BLaER1 treated with 17β-estradiol and CSF1 and Interleukin-3, amounts not matched to agents 10 nM and 100 nM (cell line): ENCODE measurements around the gene SLC22A16.
A peak's percentile ranks its signal among the peaks of the same experiment; 100 is the strongest.

ENCODE experiments used
- H3K27ac ChIP-seq, 11 experiments: shearing (Covaris generic); formaldehyde crosslinking; 2 replicates each; pipeline ENCODE4 v1.8.1; 2022
- H3K27me3 ChIP-seq, 11 experiments: shearing (Covaris generic); formaldehyde crosslinking; 2 replicates each; pipeline ENCODE4 v1.8.1; 2022
- H3K36me3 ChIP-seq, 11 experiments: shearing (Covaris generic); formaldehyde crosslinking; 2 replicates each; pipeline ENCODE4 v1.8.1; 2022
- H3K4me1 ChIP-seq, 10 experiments: shearing (Covaris generic); formaldehyde crosslinking; 2 replicates each; pipeline ENCODE4 v1.8.1; 2022
- H3K4me2 ChIP-seq, 11 experiments: shearing (Covaris generic); formaldehyde crosslinking; 2 replicates each; pipeline ENCODE4 v1.8.1; 2022
- H3K4me3 ChIP-seq, 10 experiments: shearing (Covaris generic); formaldehyde crosslinking; 2 replicates each; pipeline ENCODE4 v1.8.1; 2022
- H3K9ac ChIP-seq, 11 experiments: shearing (Covaris generic); formaldehyde crosslinking; 2 replicates each; pipeline ENCODE4 v1.8.1; 2022
- H3K9me3 ChIP-seq, 11 experiments: shearing (Covaris generic); formaldehyde crosslinking; replicated peaks in 1 of 11; 2 replicates each; pipeline ENCODE4 v1.8.1; 2022
- H4K20me1 ChIP-seq, 11 experiments: shearing (Covaris generic); formaldehyde crosslinking; 2 replicates each; pipeline ENCODE4 v1.8.1; 2022
- Cebpa-rat ChIP-seq, 11 experiments: shearing (Covaris generic); IDR thresholded peaks; 2 replicates each; pipeline ENCODE4 v1.8.1; 2022

SLC22A16 gene

DNA sequence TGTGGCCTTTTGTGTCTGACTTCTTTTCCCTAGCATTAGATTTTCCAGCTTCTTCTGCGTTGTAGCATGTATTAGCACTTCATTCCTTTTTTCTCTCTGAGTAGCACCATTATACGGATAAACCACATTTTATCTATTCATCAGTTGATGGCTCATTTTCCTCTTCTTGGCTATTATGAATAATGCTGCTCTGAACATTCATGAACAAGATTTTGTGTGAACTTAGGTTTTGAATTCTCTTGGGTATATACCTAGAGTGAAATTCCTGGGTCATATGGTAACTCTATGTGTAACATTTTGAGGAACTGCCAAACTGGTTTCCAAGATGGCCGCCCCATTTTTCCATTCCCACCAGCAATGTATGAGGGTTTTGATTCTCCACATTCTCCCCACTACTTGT lies 28.7 kb downstream of the SLC22A16 start:
- H3K27ac ChIP-seq = peak overlapping the region in 6 of 11 experiments; percentile 57 to 83 (median 67); a peak in 12 of 22 replicates
- H3K9ac ChIP-seq = no peak overlapping the region
- no peak for TF ChIP-seq Cebpa-rat (IDR thresholded peaks at IDR 0.05)
- H3K9me3 ChIP-seq = peaks cover 0 to 32% (median 11%) of the 10 kb centered on the region in 11 experiments; a peak in 14 of 22 replicates
- H3K4me1 ChIP-seq = peaks cover 24 to 55% (median 47%) of the 10 kb centered on the region in 10 experiments
- H3K36me3 ChIP-seq = peaks cover 0 to 48% (median 29%) of the 10 kb centered on the region in 11 experiments; a peak in 16 of 22 replicates
- H3K4me3 ChIP-seq = peak overlapping the region in 3 of 10 experiments; percentile 11 to 35 (median 26); a peak in 1 of 20 replicates
- H3K4me2 ChIP-seq = peak overlapping the region in 9 of 11 experiments; percentile 69 to 93 (median 85); a peak in 18 of 22 replicates
- no peaks in the 10 kb centered on the region for H4K20me1 ChIP-seq
- no peaks in the 10 kb centered on the region for H3K27me3 ChIP-seq

- H3K9me3 ChIP-seq = peaks cover under 1 to 43% (median 19%) of the 10 kb centered on the region in 11 experiments; a peak in 18 of 22 replicates
- H3K4me1 ChIP-seq = peaks cover 24 to 49% (median 43%) of the 10 kb centered on the region in 10 experiments
- no peaks in the 10 kb centered on the region for H3K27me3 ChIP-seq
- peak overlapping the region in 1 of 11 experiments; percentile 83; a peak in 1 of 22 replicates for H3K27ac ChIP-seq
- H3K36me3 ChIP-seq = peaks cover 12 to 56% (median 42%) of the 10 kb centered on the region in 11 experiments
- H3K4me3 ChIP-seq = no peak overlapping the region
- peak overlapping the region in 5 of 11 experiments; percentile 2 to 93 (median 82); a peak in 9 of 22 replicates for H3K4me2 ChIP-seq
- no peaks in the 10 kb centered on the region for H4K20me1 ChIP-seq
- no peak for TF ChIP-seq Cebpa-rat (IDR thresholded peaks at IDR 0.05)
- H3K9ac ChIP-seq = no peak overlapping the region
Observed at GRCh38 chr6:110446405-110446804, 30.0 kb downstream of the SLC22A16 start.

DNA sequence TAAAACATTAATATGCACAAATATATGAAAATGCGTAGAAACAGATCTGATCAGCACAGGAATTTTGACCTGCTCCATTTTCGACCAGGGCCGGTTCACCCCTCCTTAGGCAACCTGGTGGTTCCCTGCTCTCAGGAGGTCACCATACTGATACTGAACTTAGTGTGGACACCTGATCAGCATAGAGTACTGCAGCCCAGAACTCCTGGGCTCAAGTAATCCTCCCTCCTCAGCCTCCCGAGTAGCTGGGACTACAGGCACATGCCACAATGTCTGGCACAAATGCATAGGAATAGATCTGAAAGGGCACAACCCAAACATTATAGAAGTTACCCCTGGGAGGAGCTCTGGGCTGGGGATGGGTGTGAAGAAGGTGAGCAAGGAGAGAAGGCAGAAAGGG lies 36.4 kb downstream of the SLC22A16 start:
- peaks cover 8 to 30% (median 19%) of the 10 kb centered on the region in 11 experiments; a peak in 17 of 22 replicates for H3K9me3 ChIP-seq
- H3K36me3 ChIP-seq = peaks cover 14 to 52% (median 45%) of the 10 kb centered on the region in 11 experiments
- no peak overlapping the region for H3K9ac ChIP-seq
- H3K4me1 ChIP-seq = peaks cover 0 to 24% (median 16%) of the 10 kb centered on the region in 10 experiments; a peak in 17 of 20 replicates
- H3K27me3 ChIP-seq = no peaks in the 10 kb centered on the region
- H3K4me2 ChIP-seq = peak overlapping the region in 4 of 11 experiments; percentile 13 to 90 (median 50); a peak in 6 of 22 replicates
- no peak for TF ChIP-seq Cebpa-rat (IDR thresholded peaks at IDR 0.05)
- H3K4me3 ChIP-seq = no peak overlapping the region
- H3K27ac ChIP-seq = no peak overlapping the region
- H4K20me1 ChIP-seq = no peaks in the 10 kb centered on the region

DNA sequence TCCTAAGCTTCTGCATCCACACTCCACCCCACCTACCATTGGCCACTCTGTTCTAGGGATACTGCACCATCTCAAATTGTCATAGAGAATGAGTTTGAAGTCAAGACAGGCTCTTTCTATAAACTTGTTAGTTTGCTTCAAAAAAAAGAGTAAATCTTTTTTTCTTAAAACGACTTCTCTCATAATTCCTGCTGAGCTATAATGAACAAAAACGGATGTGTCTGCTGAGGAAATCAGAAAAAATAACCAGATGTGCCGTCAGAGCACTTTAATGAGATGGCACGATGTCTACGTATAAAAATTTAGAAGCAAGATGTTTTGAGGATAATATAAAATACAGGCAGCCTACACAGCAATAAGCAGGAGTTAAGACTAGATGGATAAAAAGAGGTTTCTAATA lies 37.1 kb downstream of the SLC22A16 start:
- Histone ChIP-seq H3K9ac (no peak overlapping the region), H3K4me1 (peaks cover 0 to 24% (median 16%) of the 10 kb centered on the region in 10 experiments; a peak in 16 of 20 replicates), H4K20me1 (no peaks in the 10 kb centered on the region), H3K4me3 (no peak overlapping the region), H3K4me2 (peak overlapping the region in 8 of 11 experiments; percentile 49 to 90 (median 64); a peak in 16 of 22 replicates), H3K27ac (no peak overlapping the region), H3K27me3 (no peaks in the 10 kb centered on the region), H3K9me3 (peaks cover 9 to 30% (median 21%) of the 10 kb centered on the region in 11 experiments; a peak in 17 of 22 replicates), H3K36me3 (peaks cover 14 to 54% (median 45%) of the 10 kb centered on the region in 11 experiments)
- no peak for TF ChIP-seq Cebpa-rat (IDR thresholded peaks at IDR 0.05)

DNA sequence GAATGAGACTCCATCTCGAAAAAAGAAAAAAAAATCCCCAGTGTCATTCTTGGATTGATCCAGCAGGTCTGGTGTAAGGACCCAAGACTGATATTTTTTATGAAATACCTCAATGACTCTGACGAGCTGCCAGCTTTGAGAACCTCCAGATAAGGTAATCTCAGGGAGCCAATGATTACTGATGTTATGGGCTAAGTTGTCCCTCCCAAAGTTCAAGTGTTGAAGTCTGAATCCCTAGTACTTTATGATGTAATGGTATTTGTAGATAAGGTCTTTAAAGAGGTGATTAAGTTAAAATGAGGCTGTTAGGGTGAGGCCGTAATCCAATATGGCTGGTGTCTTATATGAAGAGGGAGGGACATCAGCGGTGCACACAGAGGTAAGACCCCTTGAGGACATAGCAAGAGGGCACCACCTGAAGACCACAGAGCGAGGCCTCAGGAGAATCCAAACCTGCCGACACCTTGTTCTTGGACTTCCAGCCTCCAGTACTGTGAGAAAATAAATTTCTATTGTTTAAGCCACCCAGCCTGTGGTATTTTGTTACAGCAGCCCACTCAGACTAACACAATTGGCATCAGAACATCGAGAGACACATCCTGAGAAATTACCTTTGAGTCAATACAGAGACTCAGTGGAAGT lies 41.3 kb downstream of the SLC22A16 start:
- Histone ChIP-seq H3K27me3 (no peaks in the 10 kb centered on the region), H3K27ac (no peak overlapping the region), H3K9me3 (peaks cover 0 to 13% (median 6%) of the 10 kb centered on the region in 11 experiments; a peak in 2 of 22 replicates), H3K4me2 (no peak overlapping the region), H3K4me1 (peaks cover 12 to 39% (median 32%) of the 10 kb centered on the region in 10 experiments), H3K36me3 (peaks cover 0 to 45% (median 24%) of the 10 kb centered on the region in 11 experiments; a peak in 17 of 22 replicates), H3K4me3 (no peak overlapping the region), H3K9ac (no peak overlapping the region), H4K20me1 (no peaks in the 10 kb centered on the region)
- TF ChIP-seq Cebpa-rat (IDR thresholded peaks at IDR 0.05) = no peak

DNA sequence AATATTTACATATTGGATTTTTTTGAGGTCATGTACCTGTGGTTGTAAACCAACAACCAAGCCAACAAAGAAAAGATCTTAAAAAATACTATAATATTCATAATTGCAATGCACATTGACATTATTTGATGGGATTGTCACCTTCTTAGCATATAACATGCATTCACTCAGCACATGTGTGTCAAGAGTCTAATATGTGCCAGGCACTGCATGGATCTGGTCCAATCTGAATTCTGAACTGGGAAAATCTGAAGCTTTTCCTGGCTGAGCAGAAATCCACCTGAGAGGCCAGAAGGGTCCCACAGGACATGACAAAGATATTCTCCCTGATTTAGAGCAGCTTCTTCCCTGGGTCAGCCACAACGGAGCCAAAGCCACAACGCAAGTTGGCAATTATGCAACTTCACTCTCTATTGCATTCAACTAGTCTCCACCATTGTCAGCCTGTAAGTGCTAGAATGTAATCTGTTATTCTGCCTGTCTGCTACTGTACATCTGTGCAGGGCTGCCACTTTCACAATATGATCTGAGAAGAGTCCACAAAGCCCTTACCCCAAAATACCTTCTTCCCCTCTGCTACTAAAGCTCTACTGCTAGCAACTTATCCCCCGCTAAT lies 44.0 kb downstream of the SLC22A16 start:
- Histone ChIP-seq H3K9ac (no peak overlapping the region), H3K27ac (0 out of 22 replicates have a peak overlapping the region, but pooled peaks of 2 of the 11 experiments have one; percentile 20 to 21), H4K20me1 (no peaks in the 10 kb centered on the region), H3K27me3 (no peaks in the 10 kb centered on the region), H3K4me2 (peak overlapping the region; percentile 18 to 68 (median 58); a peak in 20 of 22 replicates), H3K4me1 (peaks cover 12 to 29% (median 23%) of the 10 kb centered on the region in 10 experiments), H3K4me3 (no peak overlapping the region), H3K36me3 (peaks cover 0 to 54% (median 25%) of the 10 kb centered on the region in 11 experiments; a peak in 16 of 22 replicates), H3K9me3 (peaks cover 0 to 12% (median 6%) of the 10 kb centered on the region in 11 experiments; a peak in 1 of 22 replicates)
- TF ChIP-seq Cebpa-rat (IDR thresholded peaks at IDR 0.05) = 0 out of 22 replicates have a peak, but pooled peaks of 3 of the 11 experiments have one; percentile 15 to 30 (median 18)

- H3K36me3 ChIP-seq = peaks cover 0 to 44% (median 21%) of the 10 kb centered on the region in 11 experiments; a peak in 16 of 22 replicates
- no peak overlapping the region for H3K4me2 ChIP-seq
- H3K9me3 ChIP-seq = peaks cover 0 to 9% (median 6%) of the 10 kb centered on the region in 11 experiments; a peak in 1 of 22 replicates
- peaks cover 12 to 37% (median 32%) of the 10 kb centered on the region in 10 experiments for H3K4me1 ChIP-seq
- H3K27ac ChIP-seq = no peak overlapping the region
- no peak overlapping the region for H3K9ac ChIP-seq
- H3K4me3 ChIP-seq = no peak overlapping the region
- no peaks in the 10 kb centered on the region for H4K20me1 ChIP-seq
- TF ChIP-seq Cebpa-rat (IDR thresholded peaks at IDR 0.05) = no peak
- no peaks in the 10 kb centered on the region for H3K27me3 ChIP-seq
Observed at GRCh38 chr6:110430741-110431140, 45.7 kb downstream of the SLC22A16 start.

GRCh38 chr6:110430236-110430635 lies 46.2 kb downstream of the SLC22A16 start:
- no peak overlapping the region for H3K4me3 ChIP-seq
- H4K20me1 ChIP-seq = no peaks in the 10 kb centered on the region
- no peaks in the 10 kb centered on the region for H3K27me3 ChIP-seq
- H3K36me3 ChIP-seq = peaks cover 0 to 39% (median 18%) of the 10 kb centered on the region in 11 experiments; a peak in 15 of 22 replicates
- peaks cover 0 to 5% (median 3%) of the 10 kb centered on the region in 11 experiments; a peak in 1 of 22 replicates for H3K9me3 ChIP-seq
- H3K4me2 ChIP-seq = no peak overlapping the region; a peak in 3 of 22 replicates
- no peak for TF ChIP-seq Cebpa-rat (IDR thresholded peaks at IDR 0.05)
- no peak overlapping the region for H3K9ac ChIP-seq
- H3K27ac ChIP-seq = no peak overlapping the region
- peaks cover 16 to 42% (median 37%) of the 10 kb centered on the region in 10 experiments for H3K4me1 ChIP-seq
